Omental fat pad (tissue), 4 donors: ENCODE results near the gene INA. TPM values are rescaled to one million over a fixed set of nuclear protein-coding genes. Genes with fewer than 3 reads are reported as not detected.

Experiments used
- ATAC-seq: fragments of 150-250 bp; one replicate; pipeline ENCODE4 v1.9.1; 2016; ENCODE audit warnings: mild to moderate bottlenecking, moderate library complexity; ENCODE audit not compliant: low FRiP score
- DNase-seq: peaks from one replicate; pipeline ENCODE4 v3.0.0-alpha.2; 2019; ENCODE audit warnings: low spot score
- CTCF ChIP-seq, 3 donors: fragments of 450-650 bp; IDR thresholded peaks; one replicate each; pipeline ENCODE4 v1.5.1; 2016 to 2017; ENCODE audit warnings: antibody characterized with exemption in 3 of 3, mild to moderate bottlenecking in 3 of 3, moderate library complexity in 2 of 3
- total RNA-seq, 4 donors: library from RNA; depleted of rRNA; stranded (reverse); fragments of >200 nt; gene quantifications; one replicate each; pipeline ENCODE4 v1.1.0, GENCODE V29; 2016

The INA gene
- total RNA-seq, 4 donors from 2014 or later: not detected

GRCh38 chr10:103273041-103273441 is 3.9 kb upstream of the INA start:
- ATAC-seq (peak; percentile 96), DNase-seq (no peak)
- no peak for TF ChIP-seq CTCF (IDR thresholded peaks at IDR 0.05)

GRCh38 chr10:103276251-103276895 is 565 bp upstream of the INA start:
- ATAC-seq (no peak), DNase-seq (no peak)
- no peak for TF ChIP-seq CTCF (IDR thresholded peaks at IDR 0.05)

GRCh38 chr10:103277713-103278536 is 987 bp downstream of the INA start:
- no peak for TF ChIP-seq CTCF (IDR thresholded peaks at IDR 0.05)
- ATAC-seq: no peak
- no peak for DNase-seq

GRCh38 chr10:103278537-103278823 is 1.5 kb downstream of the INA start:
- no peak for TF ChIP-seq CTCF (IDR thresholded peaks at IDR 0.05)
- ATAC-seq: no peak
- DNase-seq: no peak

GRCh38 chr10:103278862-103279298 is 1.9 kb downstream of the INA start:
- ATAC-seq (no peak), DNase-seq (no peak)
- TF ChIP-seq CTCF (IDR thresholded peaks at IDR 0.05): no peak

- DNase-seq: no peak
- ATAC-seq: no peak
- TF ChIP-seq CTCF (IDR thresholded peaks at IDR 0.05): no peak
These were observed 3.1 kb downstream of the INA start for GRCh38 chr10:103280031-103280430.

GRCh38 chr10:103280506-103280905 is 3.6 kb downstream of the INA start:
- TF ChIP-seq CTCF (IDR thresholded peaks at IDR 0.05): no peak
- DNase-seq (no peak), ATAC-seq (no peak)
